ENCODE measurements around the gene HSD11B1. TPM values are rescaled to one million over a fixed set of nuclear protein-coding genes. Genes with fewer than 3 reads are reported as not detected.
A peak's percentile ranks its signal among the peaks of the same experiment; 100 is the strongest.

The HSD11B1 gene
- total RNA-seq, 2 experiments from 2014 or later = 1.5 TPM

GRCh38 chr1:209736490-209737117 is 32.0 kb downstream of the HSD11B1 start:
- H3K27me3 Mint-ChIP-seq = no peaks in the 10 kb centered on the region
- peaks cover 6% of the 10 kb centered on the region for H3K4me1 Mint-ChIP-seq
- CTCF ChIA-PET = interaction anchor here (0.7 to 3.0 kb wide), 6 partner anchors 8 to 189 kb away, joined by 3 to 14 read pairs (median 4); no protein-coding TSS in a partner anchor
- no peak overlapping the region for H3K4me3 Mint-ChIP-seq
- no peak overlapping the region for H3K27ac Mint-ChIP-seq
- H3K36me3 Mint-ChIP-seq (ENCODE audit: low read depth) = no peaks in the 10 kb centered on the region
- DNase-seq = no peak
- H3K9me3 Mint-ChIP-seq = no peaks in the 10 kb centered on the region
- POLR2A ChIA-PET = interaction anchor here (0.6 kb wide), 1 partner anchor 722 kb away, joined by 3 read pairs; no protein-coding TSS in a partner anchor

GRCh38 chr1:209737118-209737505 is 32.5 kb downstream of the HSD11B1 start:
- CTCF ChIA-PET = interaction anchor here (0.7 to 3.0 kb wide), 5 partner anchors 8 to 190 kb away, joined by 3 to 14 read pairs (median 4); no protein-coding TSS in a partner anchor
- H3K9me3 Mint-ChIP-seq = no peaks in the 10 kb centered on the region
- H3K4me1 Mint-ChIP-seq = peaks cover 10% of the 10 kb centered on the region
- no peak for DNase-seq
- POLR2A ChIA-PET = interaction anchor here (0.6 kb wide), 1 partner anchor 721 kb away, joined by 3 read pairs; no protein-coding TSS in a partner anchor
- no peak overlapping the region for H3K27ac Mint-ChIP-seq
- H3K4me3 Mint-ChIP-seq = no peak overlapping the region
- no peaks in the 10 kb centered on the region for H3K27me3 Mint-ChIP-seq
- H3K36me3 Mint-ChIP-seq (ENCODE audit: low read depth) = no peaks in the 10 kb centered on the region

- ChIA-PET POLR2A (no interaction called here), CTCF (interaction anchor here (1.8 to 3.0 kb wide), 2 partner anchors 9 to 10 kb away, joined by 6 to 14 read pairs; no protein-coding TSS in a partner anchor)
- Mint-ChIP-seq H3K27ac (no peak overlapping the region), H3K27me3 (no peaks in the 10 kb centered on the region), H3K4me3 (no peak overlapping the region), H3K36me3 (ENCODE audit: low read depth) (no peaks in the 10 kb centered on the region), H3K9me3 (no peaks in the 10 kb centered on the region), H3K4me1 (peaks cover 14% of the 10 kb centered on the region)
- DNase-seq = no peak
These were observed 33.6 kb downstream of the HSD11B1 start for GRCh38 chr1:209738270-209738669.

- Mint-ChIP-seq H3K27ac (no peak overlapping the region), H3K4me1 (peaks cover 17% of the 10 kb centered on the region), H3K4me3 (no peak overlapping the region), H3K36me3 (ENCODE audit: low read depth) (no peaks in the 10 kb centered on the region), H3K27me3 (no peaks in the 10 kb centered on the region), H3K9me3 (no peaks in the 10 kb centered on the region)
- POLR2A ChIA-PET = no interaction called here
- DNase-seq = no peak
- CTCF ChIA-PET = interaction anchor here (1.0 to 1.1 kb wide), 2 partner anchors 9 to 34 kb away, joined by 3 to 6 read pairs; no protein-coding TSS in a partner anchor
These were observed 36.5 kb downstream of the HSD11B1 start for GRCh38 chr1:209741193-209741592.

- no peak overlapping the region for H3K4me3 Mint-ChIP-seq
- ChIA-PET POLR2A (no interaction called here), CTCF (interaction anchor here (1.0 kb wide), 1 partner anchor 35 kb away, joined by 6 read pairs; no protein-coding TSS in a partner anchor)
These were observed 37.2 kb downstream of the HSD11B1 start for GRCh38 chr1:209741889-209742288.

GRCh38 chr1:209742409-209743144 is 37.9 kb downstream of the HSD11B1 start:
- ChIA-PET POLR2A (no interaction called here), CTCF (interaction anchor here (1.0 to 1.8 kb wide), 4 partner anchors 8 to 15 kb away, joined by 3 to 7 read pairs (median 4); partner anchors contain the start of gene TRAF3IP3)
- Mint-ChIP-seq H3K4me3 (no peak overlapping the region), H3K9me3 (no peaks in the 10 kb centered on the region), H3K27me3 (no peaks in the 10 kb centered on the region), H3K27ac (no peak overlapping the region), H3K4me1 (peaks cover 26% of the 10 kb centered on the region), H3K36me3 (ENCODE audit: low read depth) (no peaks in the 10 kb centered on the region)
- no peak for DNase-seq

More at GRCh38 chr1:209741889-209742288, 37.2 kb downstream of the HSD11B1 start:
- Mint-ChIP-seq H3K36me3 (ENCODE audit: low read depth) (no peaks in the 10 kb centered on the region), H3K27me3 (no peaks in the 10 kb centered on the region), H3K9me3 (no peaks in the 10 kb centered on the region), H3K4me1 (peaks cover 20% of the 10 kb centered on the region), H3K27ac (no peak overlapping the region)
- DNase-seq = no peak

- POLR2A ChIA-PET = no interaction called here
- Mint-ChIP-seq H3K4me1 (peaks cover 31% of the 10 kb centered on the region), H3K27ac (no peak overlapping the region), H3K36me3 (ENCODE audit: low read depth) (no peaks in the 10 kb centered on the region), H3K27me3 (no peaks in the 10 kb centered on the region), H3K9me3 (no peaks in the 10 kb centered on the region), H3K4me3 (no peak overlapping the region)
- DNase-seq = no peak
- CTCF ChIA-PET = interaction anchor here (1.0 to 1.8 kb wide), 4 partner anchors 9 to 15 kb away, joined by 3 to 7 read pairs (median 4); partner anchors contain the start of gene TRAF3IP3
These were observed 38.5 kb downstream of the HSD11B1 start for GRCh38 chr1:209743145-209743482.

- no peaks in the 10 kb centered on the region for H3K9me3 Mint-ChIP-seq
- H3K4me3 Mint-ChIP-seq = no peak overlapping the region
- peak overlapping the region; percentile 19 for H3K27ac Mint-ChIP-seq
- peaks cover 55% of the 10 kb centered on the region for H3K4me1 Mint-ChIP-seq
- no peaks in the 10 kb centered on the region for H3K27me3 Mint-ChIP-seq
- H3K36me3 Mint-ChIP-seq (ENCODE audit: low read depth) = peaks cover 2% of the 10 kb centered on the region
- POLR2A ChIA-PET = interaction anchor here (0.6 kb wide), 1 partner anchor 43 kb away, joined by 3 read pairs; no protein-coding TSS in a partner anchor
- DNase-seq = no peak
- CTCF ChIA-PET = interaction anchor here (0.5 to 2.4 kb wide), 8 partner anchors 10 to 177 kb away, joined by 3 to 13 read pairs (median 3); no protein-coding TSS in a partner anchor
These were observed 42.0 kb downstream of the HSD11B1 start for GRCh38 chr1:209746451-209747165.

- ChIA-PET POLR2A (no interaction called here), CTCF (interaction anchor here (0.7 to 2.6 kb wide), 34 partner anchors 10 to 185 kb away, joined by 3 to 34 read pairs (median 6); partner anchors contain the start of genes C1orf74, G0S2 and TRAF3IP3)
- H3K36me3 Mint-ChIP-seq (ENCODE audit: low read depth) = peaks cover 2% of the 10 kb centered on the region
- H3K9me3 Mint-ChIP-seq = no peaks in the 10 kb centered on the region
- H3K4me1 Mint-ChIP-seq = peaks cover 62% of the 10 kb centered on the region
- peak overlapping the region; percentile 70 for H3K4me3 Mint-ChIP-seq
- H3K27ac Mint-ChIP-seq = peak overlapping the region; percentile 96
- DNase-seq = peak; percentile 81
- H3K27me3 Mint-ChIP-seq = no peaks in the 10 kb centered on the region
These were observed 43.1 kb downstream of the HSD11B1 start for GRCh38 chr1:209747580-209748262.

- Mint-ChIP-seq H3K27ac (peak overlapping the region; percentile 96), H3K4me1 (peaks cover 64% of the 10 kb centered on the region), H3K36me3 (ENCODE audit: low read depth) (peaks cover 2% of the 10 kb centered on the region), H3K27me3 (no peaks in the 10 kb centered on the region), H3K4me3 (peak overlapping the region; percentile 70), H3K9me3 (no peaks in the 10 kb centered on the region)
- DNase-seq = no peak
- POLR2A ChIA-PET = no interaction called here
- CTCF ChIA-PET = interaction anchor here (0.7 to 2.6 kb wide), 34 partner anchors 9 to 185 kb away, joined by 3 to 34 read pairs (median 6); partner anchors contain the start of genes C1orf74, G0S2 and TRAF3IP3
These were observed 44.0 kb downstream of the HSD11B1 start for GRCh38 chr1:209748620-209749019.

- Mint-ChIP-seq H3K4me1 (peaks cover 68% of the 10 kb centered on the region), H3K9me3 (no peaks in the 10 kb centered on the region), H3K27me3 (no peaks in the 10 kb centered on the region), H3K36me3 (ENCODE audit: low read depth) (peaks cover 2% of the 10 kb centered on the region), H3K27ac (peak overlapping the region; percentile 84), H3K4me3 (peak overlapping the region; percentile 11)
- POLR2A ChIA-PET = interaction anchor here (0.6 kb wide), 1 partner anchor 50 kb away, joined by 3 read pairs; no protein-coding TSS in a partner anchor
- CTCF ChIA-PET = interaction anchor here (0.7 to 2.6 kb wide), 17 partner anchors 9 to 186 kb away, joined by 3 to 34 read pairs (median 6); partner anchors contain the start of gene TRAF3IP3
- DNase-seq = no peak
These were observed 44.6 kb downstream of the HSD11B1 start for GRCh38 chr1:209749205-209749604.
